Upper lobe of right lung (tissue), 1 donor: ENCODE results near the gene ZDHHC14. TPM values are rescaled to one million over a fixed set of nuclear protein-coding genes. Genes with fewer than 3 reads are reported as not detected.
"Not testable (repeated sequence)": the region's sequence is repeated elsewhere in the genome, so short reads cannot be mapped to it uniquely, and the experiment has no call there.

Source experiments
- ATAC-seq: fragments of 200-7000 bp; cut with Tn5 transposase; one replicate; pipeline ENCODE4 v1.9.1; 2020; ENCODE audit warnings: mild to moderate bottlenecking, moderate library complexity
- DNase-seq: peaks from one replicate; pipeline ENCODE4 v3.0.0-alpha.2; 2020
- H3K27ac ChIP-seq: fragments of 200-600 bp; one replicate; pipeline ENCODE4 v1.8.0; 2022
- H3K27me3 ChIP-seq: fragments of 200-600 bp; one replicate; pipeline ENCODE4 v1.8.0; 2022; ENCODE audit warnings: mild to moderate bottlenecking
- H3K36me3 ChIP-seq: fragments of 200-600 bp; one replicate; pipeline ENCODE4 v1.8.0; 2022
- H3K4me1 ChIP-seq: fragments of 200-600 bp; one replicate; pipeline ENCODE4 v1.8.0; 2022
- H3K4me3 ChIP-seq: fragments of 200-600 bp; one replicate; pipeline ENCODE4 v1.8.0; 2022; ENCODE audit warnings: mild to moderate bottlenecking
- H3K9me3 ChIP-seq: fragments of 200-600 bp; one replicate; pipeline ENCODE4 v1.8.0; 2022
- intact Hi-C: fragments of 100-400 bp; cut with DNase I; formaldehyde crosslinking; loops from one replicate; pipeline ENCODE4 v1.11.0; 2022
- total RNA-seq: library from RNA; stranded (reverse); fragmentation: NEBNext Ultra II Directional; extraction: Animal tissue kit (Norgen Biotek cat#: 25700); gene quantifications from one replicate; pipeline ENCODE4 v1.2.1, GENCODE V29; 2021
- TF ChIP-seq, protein P1 (sequence below): fragments of 200-600 bp; IDR thresholded peaks from one replicate; pipeline ENCODE4 v1.8.0; 2022; ENCODE audit warnings: antibody characterized with exemption
- donor health status: DM: no; HTN: yes; CAD: no; lungs with severe emphysema.

Gene ZDHHC14
- total RNA-seq, 1 donor from 2014 or later = 12.2 TPM

DNA sequence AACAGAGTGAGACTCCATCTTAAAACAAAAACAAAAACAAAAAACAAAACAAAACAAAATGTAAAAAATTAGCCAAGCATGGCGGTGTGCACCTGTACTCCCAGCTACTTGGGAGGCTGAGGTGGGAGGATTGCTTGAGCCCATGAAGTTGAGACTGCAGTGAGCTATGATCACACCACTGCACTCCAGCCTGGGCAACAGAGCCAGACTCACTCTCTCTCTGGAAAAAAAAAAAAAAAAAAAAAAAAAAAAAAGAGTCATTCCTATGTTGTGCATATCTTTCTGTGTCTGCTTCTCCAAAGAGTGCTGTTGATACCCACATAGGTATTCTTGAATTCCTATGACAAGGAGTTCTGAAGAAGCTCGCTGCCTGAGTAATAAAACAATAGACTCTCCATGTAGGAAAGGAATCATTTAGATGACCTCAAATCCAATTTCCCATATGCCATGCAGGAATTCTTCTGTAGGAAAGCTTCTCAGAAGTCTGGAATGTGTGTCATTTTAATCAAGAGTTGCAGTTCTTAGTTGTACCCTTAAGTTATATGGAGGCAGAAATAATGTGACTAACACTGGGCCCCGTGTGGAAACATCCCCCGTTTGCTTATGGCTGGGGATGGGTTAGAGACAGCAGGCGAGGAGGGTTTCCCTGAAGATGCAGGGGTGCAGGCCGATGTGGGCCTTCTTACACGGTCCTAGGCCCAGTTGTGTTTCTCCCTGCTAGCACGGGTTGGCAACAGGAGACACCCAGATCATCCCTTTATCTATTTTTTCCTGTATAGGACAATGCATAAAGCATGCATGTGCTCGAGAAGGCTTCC lies 79.4 kb downstream of the ZDHHC14 start:
- Histone ChIP-seq H3K27ac (peak overlapping the region; percentile 36), H3K27me3 (no peaks in the 10 kb centered on the region), H3K4me1 (peaks cover 13% of the 10 kb centered on the region), H3K4me3 (no peak overlapping the region), H3K36me3 (no peaks in the 10 kb centered on the region), H3K9me3 (no peaks in the 10 kb centered on the region)
- TF ChIP-seq, protein P1, sequence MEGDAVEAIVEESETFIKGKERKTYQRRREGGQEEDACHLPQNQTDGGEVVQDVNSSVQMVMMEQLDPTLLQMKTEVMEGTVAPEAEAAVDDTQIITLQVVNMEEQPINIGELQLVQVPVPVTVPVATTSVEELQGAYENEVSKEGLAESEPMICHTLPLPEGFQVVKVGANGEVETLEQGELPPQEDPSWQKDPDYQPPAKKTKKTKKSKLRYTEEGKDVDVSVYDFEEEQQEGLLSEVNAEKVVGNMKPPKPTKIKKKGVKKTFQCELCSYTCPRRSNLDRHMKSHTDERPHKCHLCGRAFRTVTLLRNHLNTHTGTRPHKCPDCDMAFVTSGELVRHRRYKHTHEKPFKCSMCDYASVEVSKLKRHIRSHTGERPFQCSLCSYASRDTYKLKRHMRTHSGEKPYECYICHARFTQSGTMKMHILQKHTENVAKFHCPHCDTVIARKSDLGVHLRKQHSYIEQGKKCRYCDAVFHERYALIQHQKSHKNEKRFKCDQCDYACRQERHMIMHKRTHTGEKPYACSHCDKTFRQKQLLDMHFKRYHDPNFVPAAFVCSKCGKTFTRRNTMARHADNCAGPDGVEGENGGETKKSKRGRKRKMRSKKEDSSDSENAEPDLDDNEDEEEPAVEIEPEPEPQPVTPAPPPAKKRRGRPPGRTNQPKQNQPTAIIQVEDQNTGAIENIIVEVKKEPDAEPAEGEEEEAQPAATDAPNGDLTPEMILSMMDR = no peak
- DNase-seq (no peak), ATAC-seq (no peak)
- intact Hi-C loops = no loop called here

DNA sequence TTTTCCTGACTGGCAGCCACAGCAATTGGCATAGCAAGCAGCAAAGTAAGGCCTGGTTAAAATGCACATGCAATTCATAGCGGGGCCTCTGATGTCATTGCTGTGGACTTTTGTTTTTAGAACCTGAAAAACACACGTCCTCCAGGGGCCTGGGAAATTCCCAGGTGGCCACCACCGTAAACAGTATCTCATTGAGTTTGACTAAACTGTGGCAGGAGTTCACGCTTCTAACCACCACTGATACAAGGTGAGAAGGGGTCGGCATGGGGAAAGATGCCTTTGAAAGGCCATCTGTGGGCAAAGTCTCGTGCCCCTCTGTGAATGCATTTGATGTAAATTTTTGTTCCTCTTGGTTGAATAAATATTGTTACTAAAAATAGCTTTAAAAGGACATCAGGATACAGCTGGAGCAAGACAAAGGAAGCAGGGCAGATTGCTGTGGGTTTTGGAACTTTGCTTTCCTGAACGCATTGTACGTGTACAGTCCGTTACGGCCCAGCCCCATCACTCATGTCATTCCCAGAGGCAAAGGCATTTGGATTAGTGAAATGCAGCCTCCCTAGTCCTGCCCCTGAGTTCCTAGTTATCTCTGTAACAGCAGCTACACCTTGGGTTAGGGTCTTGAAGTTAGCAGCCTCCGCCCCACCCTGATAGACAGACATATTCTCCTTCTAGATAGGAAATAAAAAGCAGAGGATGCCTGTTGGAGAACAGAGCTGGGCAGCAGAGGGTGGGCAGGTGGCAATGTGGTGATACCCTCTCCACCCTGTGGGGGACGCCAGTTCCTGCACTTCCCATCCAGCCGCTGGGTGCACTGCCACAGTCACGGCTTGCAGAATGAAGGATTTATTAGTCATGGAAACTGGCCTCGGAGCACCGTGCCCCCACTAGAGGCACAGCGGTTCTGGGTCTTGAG lies 80.3 kb downstream of the ZDHHC14 start:
- TF ChIP-seq, protein P1 = peak; percentile 30
- no peaks in the 10 kb centered on the region for H3K36me3 ChIP-seq
- peak overlapping the region; percentile 36 for H3K27ac ChIP-seq
- H3K27me3 ChIP-seq = no peaks in the 10 kb centered on the region
- ATAC-seq = peak; percentile 45
- H3K4me1 ChIP-seq = peaks cover 13% of the 10 kb centered on the region
- no peak for DNase-seq
- intact Hi-C loops = no loop called here
- no peak overlapping the region for H3K4me3 ChIP-seq
- H3K9me3 ChIP-seq = no peaks in the 10 kb centered on the region

DNA sequence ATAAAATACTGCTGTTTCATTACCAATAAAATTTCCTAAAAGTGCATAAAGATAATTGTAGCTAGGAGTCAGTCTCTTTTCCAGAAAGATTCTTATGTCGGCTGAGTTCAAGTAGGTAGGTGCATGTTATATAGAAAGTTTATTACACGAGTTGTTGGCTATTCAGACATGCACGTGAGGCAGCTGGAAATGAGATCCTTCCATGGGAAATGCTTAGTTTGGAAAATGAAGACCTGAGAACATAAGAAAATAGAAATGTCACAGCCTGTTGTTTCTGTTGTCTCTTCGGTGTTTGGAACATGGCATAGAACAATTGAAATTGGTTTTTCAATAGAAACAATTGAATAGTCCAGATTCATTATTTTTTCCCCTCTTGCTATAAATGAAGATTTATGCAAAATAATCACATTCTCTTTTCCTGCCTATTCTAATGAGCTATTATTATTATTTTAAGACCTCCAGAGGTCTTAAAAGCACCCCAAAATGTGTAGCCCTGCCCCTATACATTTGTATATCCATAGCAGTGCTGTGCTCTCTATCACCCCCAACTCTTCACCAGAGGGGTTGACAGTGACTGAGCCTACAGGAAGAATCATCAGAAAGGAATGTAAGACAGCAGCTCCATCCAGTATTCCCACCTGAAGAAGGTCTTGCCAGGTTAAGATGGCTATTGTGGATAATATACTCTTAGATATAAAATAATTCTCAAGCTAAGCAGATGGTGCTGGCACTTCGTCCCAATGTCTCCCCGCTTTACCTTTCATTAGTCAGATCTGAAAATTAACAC lies 82.2 kb downstream of the ZDHHC14 start:
- ATAC-seq = no peak
- Histone ChIP-seq H3K27ac (no peak overlapping the region), H3K36me3 (no peaks in the 10 kb centered on the region)

DNA sequence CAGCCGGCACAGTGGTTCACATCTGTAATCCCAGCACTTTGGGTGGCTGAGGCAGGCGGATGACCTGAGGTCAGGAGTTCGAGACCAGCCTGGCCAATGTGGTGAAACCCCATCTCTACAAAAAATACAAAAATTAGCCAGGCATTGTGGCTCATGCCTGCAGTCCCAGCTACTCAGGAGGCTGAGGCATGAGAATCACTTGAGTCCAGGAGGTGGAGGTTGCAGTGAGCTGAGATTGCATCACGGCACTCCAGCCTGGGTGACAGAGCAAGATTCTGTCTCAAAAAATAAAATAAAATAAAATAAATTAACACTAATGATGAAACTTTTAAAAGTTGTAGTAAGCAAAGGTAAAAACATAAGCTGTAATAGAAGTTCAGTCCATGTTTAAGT lies 82.7 kb downstream of the ZDHHC14 start:
- H3K36me3 ChIP-seq, intact Hi-C loops, ATAC-seq, H3K4me3 ChIP-seq, H3K9me3 ChIP-seq, DNase-seq, H3K27ac ChIP-seq, H3K27me3 ChIP-seq: not testable (repeated sequence)
- H3K4me1 ChIP-seq = peaks cover 13% of the 10 kb centered on the region

More for the DNA sequence above, 82.2 kb downstream of the ZDHHC14 start:
- no peak overlapping the region for H3K4me3 ChIP-seq
- H3K9me3 ChIP-seq = no peaks in the 10 kb centered on the region
- H3K4me1 ChIP-seq = peaks cover 13% of the 10 kb centered on the region
- H3K27me3 ChIP-seq = no peaks in the 10 kb centered on the region
- TF ChIP-seq, protein P1 = no peak
- DNase-seq = no peak
- intact Hi-C loops = no loop called here

GRCh38 chr6:157464653-157465535 lies 83.9 kb downstream of the ZDHHC14 start:
- Histone ChIP-seq H3K4me3 (no peak overlapping the region), H3K9me3 (no peaks in the 10 kb centered on the region), H3K27ac (no peak overlapping the region), H3K36me3 (no peaks in the 10 kb centered on the region), H3K27me3 (no peaks in the 10 kb centered on the region), H3K4me1 (peaks cover 13% of the 10 kb centered on the region)
- no peak for DNase-seq
- TF ChIP-seq, protein P1 = no peak
- ATAC-seq = no peak
- intact Hi-C loops = no loop called here
